ENCODE data around the gene PSG2. TPM values are rescaled to one million over a fixed set of nuclear protein-coding genes. Genes with fewer than 3 reads are reported as not detected.
"Not testable (repeated sequence)": the region's sequence is repeated elsewhere in the genome, so short reads cannot be mapped to it uniquely, and the experiment has no call there.

PSG2 gene
- total RNA-seq, 1 experiment from 2014 or later, result not detected

GRCh38 chr19:43019588-43019987, 62.9 kb downstream of the PSG2 start:
- H3K9me3 Mint-ChIP-seq (ENCODE audit: low read depth, unreplicated experiment); BruUV-seq (replicated peaks); H3K36me3 Mint-ChIP-seq (ENCODE audit: insufficient read depth, unreplicated experiment); CTCF ChIA-PET; intact Hi-C loops (cut with micrococcal nuclease; ENCODE audit: unreplicated experiment); H3K27ac Mint-ChIP-seq (ENCODE audit: unreplicated experiment); H3K4me3 Mint-ChIP-seq (ENCODE audit: low read depth, unreplicated experiment): not testable (repeated sequence)
- TF ChIP-seq CTCF (IDR thresholded peaks at IDR 0.05; ENCODE audit: unreplicated experiment), result peak; percentile 19
- peak; percentile 35 for DNase-seq
- H3K4me1 Mint-ChIP-seq (ENCODE audit: low read depth, unreplicated experiment), result peaks cover 19% of the 10 kb centered on the region
- H3K27me3 Mint-ChIP-seq (ENCODE audit: unreplicated experiment), result peaks cover 31% of the 10 kb centered on the region

Other genes starting within 250 kb of the PSG2 start
- not detected in 2 replicates for gene PSG1, start 203.0 kb downstream of the PSG2 start, total RNA-seq (2022)
- not detected in 2 replicates for gene PSG6, start 164.8 kb downstream of the PSG2 start, total RNA-seq (2022)
- not detected in 2 replicates for gene PSG7, start 145.5 kb downstream of the PSG2 start, total RNA-seq (2022)
- not detected in 2 replicates for gene PSG11, start 56.2 kb downstream of the PSG2 start, total RNA-seq (2022)
- gene PSG5, start 103.8 kb upstream of the PSG2 start, total RNA-seq (2022), result not detected in 2 replicates
- 11.2 and 11.9 TPM in 2 replicates for gene PSG4, start 122.9 kb upstream of the PSG2 start, total RNA-seq (2022)
- gene PSG9, start 186.8 kb upstream of the PSG2 start, total RNA-seq (2022), result 0.17 TPM in 1 of 2 replicates, not detected in the other

Data from Calu3 (cell line).